ENCODE data around the gene ABCA9. TPM values are rescaled to one million over a fixed set of nuclear protein-coding genes. Genes with fewer than 3 reads are reported as not detected.
"Not testable (repeated sequence)": the region's sequence is repeated elsewhere in the genome, so short reads cannot be mapped to it uniquely, and the experiment has no call there.

ABCA9 gene
- total and polyA plus RNA-seq, 3 donors from 2014 or later = 5.0 to 13.8 (median 12.7) TPM

DNA sequence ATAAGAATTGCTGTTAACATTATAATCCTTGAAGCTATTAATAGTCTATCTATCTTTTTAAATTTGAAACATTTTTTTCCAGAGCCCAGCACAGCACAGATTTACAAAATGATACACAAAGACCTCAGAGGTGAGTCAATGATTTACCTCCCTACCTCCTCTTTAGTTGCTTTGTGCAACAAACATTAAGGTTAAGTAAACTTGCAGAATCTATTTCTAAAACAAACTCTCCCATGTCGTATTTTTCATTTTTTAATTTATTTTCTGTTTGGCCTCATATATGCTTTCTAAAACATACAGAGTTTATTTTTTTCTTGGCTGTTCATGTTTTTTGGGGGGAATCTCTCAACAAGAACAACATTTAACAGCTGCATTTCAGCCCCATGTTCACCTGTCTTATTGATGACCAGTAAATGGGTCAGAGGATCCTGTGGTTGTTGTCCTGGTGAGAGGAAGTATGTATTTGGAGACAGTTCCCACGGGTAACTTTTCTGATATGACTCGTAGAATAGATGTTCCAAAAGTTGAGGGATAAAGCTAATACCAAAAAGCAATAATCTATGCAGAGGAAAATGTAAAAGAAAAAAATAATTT is 42.6 kb downstream of the ABCA9 start:
- no peaks in the 10 kb centered on the region for H3K9me3 ChIP-seq
- H3K4me3 ChIP-seq = no peak overlapping the region
- DNase-seq = no peak
- H3K27ac ChIP-seq = no peak overlapping the region
- no peaks in the 10 kb centered on the region for H3K27me3 ChIP-seq
- no peaks in the 10 kb centered on the region for H3K4me1 ChIP-seq
- TF ChIP-seq, protein P1, sequence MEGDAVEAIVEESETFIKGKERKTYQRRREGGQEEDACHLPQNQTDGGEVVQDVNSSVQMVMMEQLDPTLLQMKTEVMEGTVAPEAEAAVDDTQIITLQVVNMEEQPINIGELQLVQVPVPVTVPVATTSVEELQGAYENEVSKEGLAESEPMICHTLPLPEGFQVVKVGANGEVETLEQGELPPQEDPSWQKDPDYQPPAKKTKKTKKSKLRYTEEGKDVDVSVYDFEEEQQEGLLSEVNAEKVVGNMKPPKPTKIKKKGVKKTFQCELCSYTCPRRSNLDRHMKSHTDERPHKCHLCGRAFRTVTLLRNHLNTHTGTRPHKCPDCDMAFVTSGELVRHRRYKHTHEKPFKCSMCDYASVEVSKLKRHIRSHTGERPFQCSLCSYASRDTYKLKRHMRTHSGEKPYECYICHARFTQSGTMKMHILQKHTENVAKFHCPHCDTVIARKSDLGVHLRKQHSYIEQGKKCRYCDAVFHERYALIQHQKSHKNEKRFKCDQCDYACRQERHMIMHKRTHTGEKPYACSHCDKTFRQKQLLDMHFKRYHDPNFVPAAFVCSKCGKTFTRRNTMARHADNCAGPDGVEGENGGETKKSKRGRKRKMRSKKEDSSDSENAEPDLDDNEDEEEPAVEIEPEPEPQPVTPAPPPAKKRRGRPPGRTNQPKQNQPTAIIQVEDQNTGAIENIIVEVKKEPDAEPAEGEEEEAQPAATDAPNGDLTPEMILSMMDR (IDR thresholded peaks at IDR 0.05) = no peak
- TF ChIP-seq POLR2A (IDR thresholded peaks at IDR 0.05) = no peak
- H3K36me3 ChIP-seq (ENCODE audit: low read depth, missing control alignments) = no peaks in the 10 kb centered on the region
- 87 to 88% methylated on average over 3 of the region's 3 CpGs for WGBS, 2 donors
- intact Hi-C loops (cut with DNase I; ENCODE audit: low total_unique reads) = no loop called here

DNA sequence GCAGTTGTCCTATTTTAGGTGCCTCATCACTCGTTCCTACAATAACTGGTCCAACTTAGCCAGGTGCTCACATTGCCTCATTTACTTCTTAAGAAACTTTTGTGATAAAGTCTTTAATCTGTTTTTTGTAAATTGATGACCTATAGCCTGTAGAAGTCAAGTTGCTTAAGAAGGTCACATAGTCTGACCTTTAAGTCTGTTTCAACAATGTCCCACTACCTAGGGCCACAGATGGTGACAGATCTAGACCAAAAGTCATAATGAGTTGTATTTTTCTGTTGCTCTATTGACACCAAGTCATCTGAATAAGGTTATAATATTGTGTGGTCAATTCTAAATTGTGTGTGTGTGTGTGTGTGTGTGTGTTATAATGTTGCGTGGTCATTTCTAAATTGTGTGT is 45.1 kb downstream of the ABCA9 start:
- no peak for TF ChIP-seq POLR2A (IDR thresholded peaks at IDR 0.05)
- TF ChIP-seq, protein P1 (IDR thresholded peaks at IDR 0.05) = no peak
- 89 to 92% methylated on average over 2 of the region's 2 CpGs for WGBS, 2 donors

DNA sequence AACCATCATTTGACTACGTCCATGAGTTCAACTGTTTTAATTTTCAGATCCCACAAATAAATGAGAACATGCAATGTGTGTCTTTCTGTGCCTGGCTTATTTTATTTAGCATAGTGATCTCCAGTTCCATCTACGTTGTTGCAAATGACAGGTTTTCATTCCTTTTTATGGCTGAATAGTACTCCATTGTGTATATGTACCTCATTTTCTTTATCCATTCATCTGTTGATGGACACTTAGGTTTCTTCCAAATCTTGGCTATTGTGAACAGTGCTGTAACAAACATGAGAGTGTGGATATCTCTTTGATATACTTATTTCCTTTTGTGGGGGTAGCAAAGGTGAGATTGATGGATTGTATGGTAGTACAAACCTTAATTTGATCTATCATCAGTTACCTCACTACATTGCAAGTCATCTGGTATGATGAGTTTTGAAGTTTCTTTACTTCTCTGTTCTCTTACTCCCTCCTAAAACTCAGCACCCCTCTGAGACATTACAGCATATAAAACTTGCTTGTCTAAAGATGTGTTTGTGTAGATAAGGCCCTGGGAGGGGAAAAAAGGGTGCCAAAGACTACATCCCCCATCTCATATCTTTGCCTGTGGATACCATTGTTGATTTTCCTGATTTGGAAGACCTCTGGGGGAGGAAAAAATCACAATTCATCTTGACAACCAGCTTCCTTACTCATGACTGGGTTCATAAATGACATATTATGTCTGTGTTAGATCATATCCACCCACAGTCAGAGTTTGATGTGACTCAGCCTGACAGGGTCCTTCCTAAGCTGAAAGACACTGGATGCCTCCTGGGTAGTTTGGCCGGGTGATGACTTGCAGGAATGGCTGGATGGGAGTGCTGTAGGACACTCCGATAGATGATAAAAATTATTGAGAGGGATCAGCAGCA is 47.6 kb downstream of the ABCA9 start:
- no peaks in the 10 kb centered on the region for H3K27me3 ChIP-seq
- H3K4me3 ChIP-seq = no peak overlapping the region
- intact Hi-C loops (cut with DNase I; ENCODE audit: low total_unique reads) = no loop called here
- 89 to 95% methylated on average over 4 of the region's 4 CpGs for WGBS, 2 donors
- H3K4me1 ChIP-seq = no peaks in the 10 kb centered on the region
- H3K27ac ChIP-seq = no peak overlapping the region
- no peaks in the 10 kb centered on the region for H3K36me3 ChIP-seq (ENCODE audit: low read depth, missing control alignments)
- no peaks in the 10 kb centered on the region for H3K9me3 ChIP-seq
- TF ChIP-seq POLR2A (IDR thresholded peaks at IDR 0.05) = no peak
- TF ChIP-seq, protein P1 (IDR thresholded peaks at IDR 0.05) = no peak
- DNase-seq = no peak

More for the DNA sequence above, 45.1 kb downstream of the ABCA9 start:
- H3K4me3 ChIP-seq = no peak overlapping the region
- H3K9me3 ChIP-seq = no peaks in the 10 kb centered on the region
- no peaks in the 10 kb centered on the region for H3K4me1 ChIP-seq
- DNase-seq = no peak
- no peaks in the 10 kb centered on the region for H3K36me3 ChIP-seq (ENCODE audit: low read depth, missing control alignments)
- intact Hi-C loops (cut with DNase I; ENCODE audit: low total_unique reads) = no loop called here
- H3K27me3 ChIP-seq = no peaks in the 10 kb centered on the region
- H3K27ac ChIP-seq = no peak overlapping the region

DNA sequence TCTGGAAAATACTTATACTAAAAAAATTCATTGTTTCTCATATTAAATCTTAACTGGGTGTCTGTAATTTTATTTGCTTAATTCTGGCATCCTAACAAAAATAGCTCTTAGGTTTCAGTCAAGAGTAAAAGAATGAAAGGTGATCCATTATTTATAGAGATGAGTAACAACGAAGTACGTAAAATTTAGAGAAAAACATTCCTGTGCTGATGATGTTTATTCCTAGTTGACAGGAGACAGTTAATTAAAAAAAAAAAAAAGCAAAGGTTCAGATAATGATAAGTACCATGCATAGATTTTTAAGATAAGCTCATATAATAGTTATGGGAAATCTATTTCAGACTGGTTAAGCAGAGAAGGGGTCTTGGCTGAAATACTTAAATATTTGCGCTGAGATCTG is 50.8 kb downstream of the ABCA9 start:
- Histone ChIP-seq H3K27me3 (no peaks in the 10 kb centered on the region), H3K4me1 (no peaks in the 10 kb centered on the region), H3K9me3 (no peaks in the 10 kb centered on the region), H3K36me3 (ENCODE audit: low read depth, missing control alignments) (no peaks in the 10 kb centered on the region), H3K27ac (no peak overlapping the region), H3K4me3 (no peak overlapping the region)
- DNase-seq = no peak
- TF ChIP-seq, protein P1 (IDR thresholded peaks at IDR 0.05) = no peak
- intact Hi-C loops (cut with DNase I; ENCODE audit: low total_unique reads) = no loop called here
- 94 to 96% methylated on average over 3 of the region's 3 CpGs for WGBS, 2 donors

DNA sequence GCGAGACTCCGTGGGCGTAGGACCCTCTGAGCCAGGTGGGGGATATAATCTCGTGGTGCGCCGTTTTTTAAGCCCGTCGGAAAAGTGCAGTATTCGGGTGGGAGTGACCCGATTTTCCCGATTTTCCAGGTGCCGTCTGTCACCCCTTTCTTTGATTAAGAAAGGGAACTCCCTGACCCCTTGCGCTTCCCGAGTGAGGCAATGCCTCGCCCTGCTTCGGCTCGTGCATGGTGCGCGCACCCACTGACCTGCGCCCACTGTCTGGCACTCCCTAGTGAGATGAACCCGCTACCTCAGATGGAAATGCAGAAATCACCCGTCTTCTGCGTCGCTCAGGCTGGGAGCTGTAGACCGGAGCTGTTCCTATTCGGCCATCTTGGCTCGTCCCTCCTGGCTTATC is 56.0 kb downstream of the ABCA9 start:
- H3K36me3 ChIP-seq (ENCODE audit: low read depth, missing control alignments); intact Hi-C loops (cut with DNase I; ENCODE audit: low total_unique reads); H3K9me3 ChIP-seq; H3K27ac ChIP-seq; H3K27me3 ChIP-seq; DNase-seq; H3K4me1 ChIP-seq; H3K4me3 ChIP-seq: not testable (repeated sequence)
- WGBS, 2 donors = 93 to 95% methylated on average over 13 to 27 of the region's 27 CpGs

DNA sequence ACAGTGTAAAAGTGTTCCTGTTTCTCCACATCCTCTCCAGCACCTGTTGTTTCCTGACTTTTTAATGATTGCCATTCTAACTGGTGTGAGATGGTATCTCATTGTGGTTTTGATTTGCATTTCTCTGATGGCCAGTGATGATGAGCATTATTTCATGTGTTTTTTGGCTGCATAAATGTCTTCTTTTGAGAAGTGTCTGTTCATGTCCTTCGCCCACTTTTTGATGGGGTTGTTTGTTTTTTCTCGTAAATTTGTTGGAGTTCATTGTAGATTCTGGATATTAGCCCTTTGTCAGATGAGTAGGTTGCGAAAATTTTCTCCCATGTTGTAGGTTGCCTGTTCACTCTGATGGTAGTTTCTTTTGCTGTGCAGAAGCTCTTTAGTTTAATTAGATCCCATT is 61.0 kb downstream of the ABCA9 start:
- H3K4me1 ChIP-seq; intact Hi-C loops (cut with DNase I; ENCODE audit: low total_unique reads); H3K9me3 ChIP-seq; DNase-seq; H3K36me3 ChIP-seq (ENCODE audit: low read depth, missing control alignments); H3K27me3 ChIP-seq; H3K4me3 ChIP-seq; H3K27ac ChIP-seq: not testable (repeated sequence)
- 89 to 100% methylated on average over 3 of the region's 3 CpGs for WGBS, 2 donors
